HG02981 (cell line): Measurements from ENCODE around the gene EVI2A.

ENCODE experiments used
- ATAC-seq: cut with Tn5 transposase; IDR thresholded peaks from one replicate; pipeline ENCODE4 v1.9.1; 2021; ENCODE audit warnings: mild to moderate bottlenecking, moderate library complexity; ENCODE audit not compliant: unreplicated experiment

Gene EVI2A

GRCh38 chr17:31279401-31279800 is 42.0 kb downstream of the EVI2A start:
- no peak for ATAC-seq

DNA sequence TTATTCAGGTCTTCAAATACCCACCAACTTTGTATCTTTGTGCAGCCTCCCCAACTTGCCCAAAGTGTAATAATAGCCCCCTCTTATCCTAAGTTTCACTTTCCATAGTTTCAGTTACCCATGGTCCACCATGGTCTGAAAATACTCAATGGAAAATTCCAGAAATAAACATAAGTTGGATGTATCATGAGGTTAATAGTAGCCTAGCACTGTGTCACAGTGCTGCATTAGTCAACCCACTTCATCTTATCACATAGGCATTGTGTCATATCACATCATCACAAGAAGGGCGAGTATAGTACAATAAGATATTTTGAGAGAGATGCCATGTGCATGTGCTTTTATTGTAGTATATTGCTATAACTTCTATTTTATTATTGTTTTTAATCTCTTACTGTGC is 46.3 kb downstream of the EVI2A start:
- ATAC-seq = no peak

- no peak for ATAC-seq
These were observed 47.2 kb downstream of the EVI2A start for GRCh38 chr17:31274252-31274651.

- ATAC-seq = no peak
These were observed 47.9 kb downstream of the EVI2A start for GRCh38 chr17:31273516-31273915.

GRCh38 chr17:31272803-31273202 is 48.6 kb downstream of the EVI2A start:
- ATAC-seq = no peak

GRCh38 chr17:31272236-31272635 is 49.2 kb downstream of the EVI2A start:
- no peak for ATAC-seq

- no peak for ATAC-seq
These were observed 51.8 kb downstream of the EVI2A start for GRCh38 chr17:31269578-31269983.

DNA sequence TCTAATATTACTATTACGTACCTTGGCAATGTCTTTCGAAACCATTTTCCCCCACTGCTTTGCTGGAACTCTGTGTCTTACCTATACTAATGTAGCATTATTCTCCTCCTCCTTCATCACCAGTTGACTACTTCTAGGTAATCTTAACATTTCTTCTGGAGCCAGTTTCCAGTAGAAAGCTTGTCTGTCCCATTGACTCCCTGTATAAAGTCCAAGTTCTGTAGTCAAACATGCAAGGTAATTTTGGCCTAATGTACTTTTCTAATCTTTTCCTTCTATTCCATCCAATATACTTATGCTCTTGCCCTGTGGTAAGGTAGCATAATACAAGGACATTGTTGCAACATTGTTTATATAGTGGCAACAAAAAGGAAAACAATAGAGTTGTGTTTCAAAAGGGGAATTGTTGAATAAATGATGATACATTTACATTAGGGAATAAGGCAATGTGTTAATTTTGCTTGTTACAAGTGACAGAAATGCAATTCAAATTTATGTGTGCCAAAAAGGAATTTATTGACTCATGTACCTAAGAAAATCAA is 52.3 kb downstream of the EVI2A start:
- ATAC-seq = no peak
